Ovary (tissue), 9 donors: Measurements from ENCODE around the gene REEP3. TPM values are rescaled to one million over a fixed set of nuclear protein-coding genes. Genes with fewer than 3 reads are reported as not detected.
"Not testable (repeated sequence)": the region's sequence is repeated elsewhere in the genome, so short reads cannot be mapped to it uniquely, and the experiment has no call there.

Experiments
- DNase-seq, 5 donors: peaks; one replicate each; pipeline ENCODE4 v3.0.0-alpha.2; 2019 to 2020
- H3K27ac ChIP-seq, 2 donors: fragments of 200-600 bp; one replicate each; pipeline versions ENCODE4 v1.5.1 to v1.8.0; 2019 to 2022
- H3K27me3 ChIP-seq: fragments of 200-600 bp; one replicate; pipeline ENCODE4 v1.8.0; 2022
- H3K36me3 ChIP-seq: fragments of 200-600 bp; sonication (generic); one replicate; pipeline ENCODE4 v1.5.1; 2019
- H3K4me1 ChIP-seq: one replicate; pipeline ENCODE4 v1.8.1; 2013; ENCODE audit warnings: mild to moderate bottlenecking, moderate library complexity; ENCODE audit not compliant: insufficient read depth
- H3K4me3 ChIP-seq: fragments of 200-600 bp; sonication (generic); one replicate; pipeline ENCODE4 v1.5.1; 2017
- H3K9me3 ChIP-seq, 2 donors: fragments of 200-600 bp in 1 of 2; sonication (generic) in 1 of 2; one replicate each; pipeline versions ENCODE4 v1.5.1 to v1.8.1; 2013 to 2019; ENCODE audit warnings: mild to moderate bottlenecking in 1 of 2, moderate library complexity in 1 of 2
- CTCF ChIP-seq, 3 donors: fragments of 450-650 bp in 2 of 3; fragments of 200-600 bp in 1 of 3; IDR thresholded peaks; one replicate each; pipeline versions ENCODE4 v1.5.1 to v1.8.0; 2016 to 2022; ENCODE audit warnings: antibody characterized with exemption in 3 of 3, mild to moderate bottlenecking in 1 of 3
- EP300 ChIP-seq: sonication (generic); formaldehyde crosslinking; IDR thresholded peaks from one replicate; pipeline ENCODE4 v1.6.1; 2017; ENCODE audit warnings: antibody characterized with exemption
- POLR2A ChIP-seq: fragments of 450-650 bp; IDR thresholded peaks from one replicate; pipeline ENCODE4 v1.6.1; 2017; ENCODE audit warnings: antibody characterized with exemption, mild to moderate bottlenecking, moderate library complexity
- WGBS, 3 donors: extraction: QIAGEN DNeasy Blood & Tissue Kit in 1 of 3; methylation state at CpG; one replicate each; pipeline versions ENCODE4 v1.1.5 to v1.1.7; 2013 to 2017; 5-methylcytosine and 5-hydroxymethylcytosine counted together
- intact Hi-C, 4 donors: fragments of 100-400 bp; cut with DNase I; formaldehyde crosslinking; loops; one replicate each; pipeline versions ENCODE4 v1.11.0 to v1.15.1; 2022 to 2023
- polyA plus RNA-seq, 2 donors: library from polyadenylated mRNA; stranded (reverse); fragments of 200-250 nt in 1 of 2; fragments of 350-450 nt in 1 of 2; fragmentation: Illumina TruSeq in 1 of 2; extraction: RNeasy Lipid Tissue Mini Kit (QIAGEN cat#74804) in 1 of 2; gene quantifications; one replicate each; pipeline ENCODE4 v1.2.3, GENCODE V29; 2013 to 2014
- total RNA-seq, 7 donors: library from RNA; depleted of rRNA in 2 of 7; stranded (reverse); fragments of >200 nt in 2 of 7; fragmentation: NEBNext Ultra II Directional in 3 of 7; extraction: Animal tissue kit (Norgen Biotek cat#: 25700) in 3 of 7; gene quantifications; one replicate each; pipeline versions ENCODE4 v1.1.0 to v1.2.4, GENCODE V29; 2016 to 2023
- donor health status: DM: no; HTN: no; CAD: no; lungs with moderate emphysema.
- donor health status: DM: no; HTN: no; CAD: no.
- donor health status: Bipolar disorder and iron deficiency.
- donor health status: DM: yes; HTN: yes; CAD: no.
- donor health status: DM: no; HTN: no; CAD: no.
- donor health status: DM: yes; HTN: yes; CAD: no.

Gene REEP3
- total and polyA plus RNA-seq, 9 donors: 9.3 to 30.5 (median 23.1) TPM

GRCh38 chr10:63496561-63496960 is 24.6 kb upstream of the REEP3 start:
- TF ChIP-seq CTCF (IDR thresholded peaks at IDR 0.05) (no peak), POLR2A (no peak), EP300 (no peak)

GRCh38 chr10:63497321-63497720 is 23.9 kb upstream of the REEP3 start:
- H3K9me3 ChIP-seq: no peaks in the 10 kb centered on the region
- no peak overlapping the region for H3K4me3 ChIP-seq
- TF ChIP-seq EP300 (no peak), POLR2A (no peak), CTCF (IDR thresholded peaks at IDR 0.05) (no peak)
- no peaks in the 10 kb centered on the region for H3K27me3 ChIP-seq
- intact Hi-C loops: no loop called here
- WGBS, 3 donors: 78 to 83% (median 79%) methylated on average over 1 of the region's 1 CpG
- no peak for DNase-seq
- no peak overlapping the region for H3K27ac ChIP-seq
- H3K4me1 ChIP-seq: peaks cover 1% of the 10 kb centered on the region
- H3K36me3 ChIP-seq: no peaks in the 10 kb centered on the region

More at GRCh38 chr10:63496561-63496960, 24.6 kb upstream of the REEP3 start:
- DNase-seq: no peak
- Histone ChIP-seq H3K4me1 (peaks cover 3% of the 10 kb centered on the region), H3K36me3 (no peaks in the 10 kb centered on the region), H3K27ac (no peak overlapping the region), H3K27me3 (no peaks in the 10 kb centered on the region), H3K4me3 (no peak overlapping the region), H3K9me3 (no peaks in the 10 kb centered on the region)
- WGBS, 3 donors: 93 to 100% (median 96%) methylated on average over 1 of the region's 1 CpG
- intact Hi-C loops: no loop called here

DNA sequence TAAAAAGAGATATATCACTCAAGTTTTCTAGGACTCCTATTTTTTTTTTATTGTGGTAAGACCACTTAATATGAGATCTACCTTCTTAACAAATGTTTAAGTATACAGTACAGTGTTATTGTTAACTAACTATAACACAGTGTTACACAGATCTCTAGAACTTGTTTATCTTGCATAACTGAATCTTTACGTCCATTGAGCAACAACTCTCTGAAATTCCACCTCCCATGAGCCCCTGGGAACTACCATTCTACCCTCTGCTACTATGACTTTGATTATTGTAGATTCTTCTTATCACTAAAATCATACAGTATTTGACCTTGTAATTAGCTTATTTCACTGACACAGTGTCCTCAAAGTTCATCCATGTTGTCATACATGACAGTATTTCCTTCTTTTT is 22.5 kb upstream of the REEP3 start:
- WGBS, 3 donors: 79 to 82% (median 80%) methylated on average over 1 of the region's 1 CpG
- Histone ChIP-seq H3K4me1 (no peaks in the 10 kb centered on the region), H3K27me3 (no peaks in the 10 kb centered on the region), H3K36me3 (no peaks in the 10 kb centered on the region), H3K9me3 (no peaks in the 10 kb centered on the region), H3K27ac (no peak overlapping the region), H3K4me3 (no peak overlapping the region)
- TF ChIP-seq CTCF (IDR thresholded peaks at IDR 0.05): no peak
- no peak for TF ChIP-seq POLR2A
- no peak for TF ChIP-seq EP300
- no peak for DNase-seq
- intact Hi-C loops: no loop called here

- not testable (repeated sequence) for H3K27me3 ChIP-seq, H3K36me3 ChIP-seq
- 93 to 96% (median 93%) methylated on average over 5 of the region's 5 CpGs for WGBS, 3 donors
Measured at GRCh38 chr10:63500551-63500950, 20.6 kb upstream of the REEP3 start.

GRCh38 chr10:63501954-63502353 is 19.2 kb upstream of the REEP3 start:
- Histone ChIP-seq H3K4me3 (no peak overlapping the region), H3K27ac (no peak overlapping the region), H3K9me3 (no peaks in the 10 kb centered on the region), H3K4me1 (peaks cover 3% of the 10 kb centered on the region), H3K27me3 (no peaks in the 10 kb centered on the region), H3K36me3 (no peaks in the 10 kb centered on the region)
- no peak for TF ChIP-seq POLR2A
- TF ChIP-seq EP300: no peak
- no peak for TF ChIP-seq CTCF (IDR thresholded peaks at IDR 0.05)
- intact Hi-C loops: no loop called here
- no peak for DNase-seq
- 68 to 82% (median 75%) methylated on average over 1 of the region's 1 CpG for WGBS, 3 donors

More at GRCh38 chr10:63500551-63500950, 20.6 kb upstream of the REEP3 start:
- H3K27ac ChIP-seq, H3K9me3 ChIP-seq, H3K4me3 ChIP-seq, intact Hi-C loops, DNase-seq, H3K4me1 ChIP-seq: not testable (repeated sequence)
